MM.1S (cell line): Measurements from ENCODE around the gene TEAD4.

Experiments used
- EZH2phosphoT487 ChIP-seq: fragments of 300-600 bp; sonication (generic); IDR thresholded peaks from 2 replicates; pipeline ENCODE4 v1.6.1; 2018; ENCODE audit warnings: antibody characterized with exemption, low read length
- TF ChIP-seq, protein P1 (sequence below): fragments of 300-600 bp; sonication (generic); IDR thresholded peaks from 2 replicates; pipeline ENCODE4 v1.5.1; 2016; ENCODE audit warnings: antibody characterized with exemption, low read length, mixed read lengths

GRCh38 chr12:2940564-2940963, 18.6 kb upstream of the TEAD4 start:
- TF ChIP-seq, protein P1, sequence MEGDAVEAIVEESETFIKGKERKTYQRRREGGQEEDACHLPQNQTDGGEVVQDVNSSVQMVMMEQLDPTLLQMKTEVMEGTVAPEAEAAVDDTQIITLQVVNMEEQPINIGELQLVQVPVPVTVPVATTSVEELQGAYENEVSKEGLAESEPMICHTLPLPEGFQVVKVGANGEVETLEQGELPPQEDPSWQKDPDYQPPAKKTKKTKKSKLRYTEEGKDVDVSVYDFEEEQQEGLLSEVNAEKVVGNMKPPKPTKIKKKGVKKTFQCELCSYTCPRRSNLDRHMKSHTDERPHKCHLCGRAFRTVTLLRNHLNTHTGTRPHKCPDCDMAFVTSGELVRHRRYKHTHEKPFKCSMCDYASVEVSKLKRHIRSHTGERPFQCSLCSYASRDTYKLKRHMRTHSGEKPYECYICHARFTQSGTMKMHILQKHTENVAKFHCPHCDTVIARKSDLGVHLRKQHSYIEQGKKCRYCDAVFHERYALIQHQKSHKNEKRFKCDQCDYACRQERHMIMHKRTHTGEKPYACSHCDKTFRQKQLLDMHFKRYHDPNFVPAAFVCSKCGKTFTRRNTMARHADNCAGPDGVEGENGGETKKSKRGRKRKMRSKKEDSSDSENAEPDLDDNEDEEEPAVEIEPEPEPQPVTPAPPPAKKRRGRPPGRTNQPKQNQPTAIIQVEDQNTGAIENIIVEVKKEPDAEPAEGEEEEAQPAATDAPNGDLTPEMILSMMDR: no peak
- TF ChIP-seq EZH2phosphoT487: no peak
